Right ventricle myocardium inferior (tissue), 1 donor: ENCODE data around the gene NNT. TPM values are rescaled to one million over a fixed set of nuclear protein-coding genes. Genes with fewer than 3 reads are reported as not detected.
"Not testable (repeated sequence)": the region's sequence is repeated elsewhere in the genome, so short reads cannot be mapped to it uniquely, and the experiment has no call there.

Source experiments
- ATAC-seq: fragments of 200-7000 bp; cut with Tn5 transposase; one replicate; pipeline ENCODE4 v1.9.1; 2020; ENCODE audit warnings: mild to moderate bottlenecking, moderate library complexity
- DNase-seq: peaks from one replicate; pipeline ENCODE4 v3.0.0; 2021; ENCODE audit errors: missing footprints
- intact Hi-C: fragments of 100-400 bp; cut with DNase I; formaldehyde crosslinking; loops from one replicate; pipeline ENCODE4 v1.11.0; 2022
- total RNA-seq: library from RNA; stranded (reverse); fragmentation: NEBNext Ultra II Directional; extraction: Animal tissue kit (Norgen Biotek cat#: 25700); gene quantifications from one replicate; pipeline ENCODE4 v1.2.1, GENCODE V29; 2021
- donor health status: DM: no; HTN: yes; CAD: no; lungs with severe emphysema.

The NNT gene
- total RNA-seq, 1 donor from 2014 or later = 563 TPM

GRCh38 chr5:43580402-43581210 lies 22.4 kb upstream of the NNT start:
- DNase-seq, ATAC-seq, intact Hi-C loops: not testable (repeated sequence)

GRCh38 chr5:43581398-43581797 lies 21.6 kb upstream of the NNT start:
- intact Hi-C loops = no loop called here
- ATAC-seq = no peak
- no peak for DNase-seq

- intact Hi-C loops = no loop called here
- no peak for DNase-seq
- no peak for ATAC-seq
Measured at GRCh38 chr5:43582082-43583005, 20.6 kb upstream of the NNT start.

- intact Hi-C loops = no loop called here
- DNase-seq = no peak
- no peak for ATAC-seq
Measured at GRCh38 chr5:43583724-43584123, 19.3 kb upstream of the NNT start.

- ATAC-seq = no peak
- DNase-seq = no peak
- intact Hi-C loops = no loop called here
Measured at GRCh38 chr5:43584166-43584699, 18.7 kb upstream of the NNT start.

GRCh38 chr5:43588842-43589241 lies 14.1 kb upstream of the NNT start:
- intact Hi-C loops = no loop called here
- ATAC-seq = no peak
- DNase-seq = no peak

- intact Hi-C loops = no loop called here
- DNase-seq (no peak), ATAC-seq (no peak)
Measured at GRCh38 chr5:43589310-43589709, 13.7 kb upstream of the NNT start.

- intact Hi-C loops = no loop called here
- no peak for DNase-seq
- no peak for ATAC-seq
Measured at GRCh38 chr5:43590700-43591099, 12.3 kb upstream of the NNT start.

GRCh38 chr5:43592363-43592762 lies 10.6 kb upstream of the NNT start:
- no peak for DNase-seq
- intact Hi-C loops = no loop called here
- ATAC-seq = no peak

- intact Hi-C loops, ATAC-seq, DNase-seq: not testable (repeated sequence)
Measured at GRCh38 chr5:43598927-43599326, 4.1 kb upstream of the NNT start.

- DNase-seq = no peak
- ATAC-seq = no peak
Measured at GRCh38 chr5:43601454-43602260, 1.3 kb upstream of the NNT start.

GRCh38 chr5:43603344-43604217 lies 601 bp downstream of the NNT start:
- intact Hi-C loops = loop anchor here (1.0 to 5.0 kb wide), 2 partner anchors 47 to 121 kb away; partner anchors contain the start of gene TMEM267
- ATAC-seq (peak; percentile 82), DNase-seq (peak; percentile 86)

More at GRCh38 chr5:43601454-43602260, 1.3 kb upstream of the NNT start:
- intact Hi-C loops = loop anchor here (5.0 kb wide), 1 partner anchor 119 kb away; the partner anchor contains the start of gene TMEM267

GRCh38 chr5:43604699-43605098 lies 1.7 kb downstream of the NNT start:
- no peak for ATAC-seq

GRCh38 chr5:43606351-43606750 lies 3.4 kb downstream of the NNT start:
- DNase-seq (no peak), ATAC-seq (no peak)
- intact Hi-C loops = no loop called here

More at GRCh38 chr5:43604699-43605098, 1.7 kb downstream of the NNT start:
- intact Hi-C loops = loop anchor here (5.0 kb wide), 1 partner anchor 122 kb away; the partner anchor contains the start of gene TMEM267
- DNase-seq = no peak

GRCh38 chr5:43608406-43608805 lies 5.4 kb downstream of the NNT start:
- ATAC-seq = no peak
- intact Hi-C loops = no loop called here
- no peak for DNase-seq

- intact Hi-C loops = no loop called here
- ATAC-seq (no peak), DNase-seq (no peak)
Measured at GRCh38 chr5:43609752-43610151, 6.8 kb downstream of the NNT start.

GRCh38 chr5:43613370-43613769 lies 10.4 kb downstream of the NNT start:
- intact Hi-C loops = no loop called here
- no peak for DNase-seq
- ATAC-seq = no peak
